GM04503 (cell line): ENCODE results near the gene ZNF609.
A peak's percentile ranks its signal among the peaks of the same experiment; 100 is the strongest.

ENCODE experiments used
- DNase-seq: peaks from one replicate; pipeline ENCODE4 v3.0.0-alpha.2; 2012; ENCODE audit warnings: low read depth

The ZNF609 gene

DNA sequence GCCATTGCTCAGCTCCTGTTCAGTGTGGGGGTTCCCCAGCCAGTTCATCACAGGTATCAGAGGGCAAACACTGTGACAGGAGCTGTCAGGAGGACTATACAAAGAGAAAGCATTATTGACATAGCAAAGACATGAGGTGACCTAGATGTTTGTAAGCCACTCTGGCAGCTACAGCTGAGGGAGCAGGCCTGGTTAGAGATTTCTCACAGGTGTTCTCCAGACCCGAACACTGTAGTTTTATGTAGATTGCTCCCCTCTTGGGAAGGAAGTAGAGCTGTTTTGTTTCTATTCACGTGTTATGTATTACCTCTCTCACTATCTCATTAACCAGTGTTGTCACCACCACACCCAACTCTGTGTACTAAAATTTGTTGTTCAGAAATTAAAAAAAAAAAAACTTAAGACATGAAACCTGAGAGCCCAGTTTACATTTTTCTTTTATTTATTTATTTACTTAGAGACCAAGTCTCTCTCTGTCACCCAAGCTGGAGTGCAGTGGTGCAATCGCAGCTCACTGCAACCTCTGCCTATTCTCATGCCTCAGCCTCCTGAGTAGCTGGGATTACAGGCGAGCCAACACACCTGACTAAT lies 191.3 kb downstream of the ZNF609 start:
- DNase-seq = no peak

DNA sequence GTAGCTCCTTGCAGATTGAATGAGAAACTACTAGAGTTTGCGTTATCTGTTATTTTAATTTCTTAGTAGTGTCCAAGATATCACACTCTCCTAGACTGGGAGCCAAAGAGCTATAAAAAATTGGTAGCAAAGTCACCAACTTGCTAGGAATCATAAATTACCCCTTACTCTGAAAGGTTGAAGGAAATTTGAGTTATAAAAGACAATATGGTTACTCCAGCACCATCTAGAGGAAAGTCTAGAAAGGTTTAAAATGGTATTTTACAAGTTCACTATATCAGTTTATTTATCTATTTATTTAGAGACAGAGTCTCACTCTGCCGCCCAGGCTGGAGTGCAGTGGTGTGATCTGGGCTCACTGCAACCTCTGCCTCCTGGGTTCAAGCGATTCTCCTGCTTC lies 193.4 kb downstream of the ZNF609 start:
- DNase-seq = no peak

DNA sequence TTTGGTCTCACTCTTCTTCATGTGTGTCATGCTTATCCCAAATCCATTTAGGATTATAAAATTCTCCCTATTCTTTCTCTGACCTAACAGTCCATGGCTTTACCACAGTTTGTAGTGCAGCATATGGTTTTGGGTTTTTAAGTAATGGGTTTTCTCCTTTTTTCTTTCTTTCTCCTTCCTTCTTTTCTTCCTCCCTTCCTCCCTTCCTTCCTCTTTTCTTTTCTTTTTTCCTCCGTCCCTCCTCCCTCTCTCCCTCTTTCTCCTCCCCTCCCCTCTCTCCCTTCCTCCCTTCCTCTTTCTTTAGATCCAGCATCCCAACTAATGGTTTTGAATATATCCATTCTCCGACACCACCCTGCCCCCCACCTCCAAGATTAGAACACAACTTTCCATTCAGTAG lies 196.1 kb downstream of the ZNF609 start:
- no peak for DNase-seq

DNA sequence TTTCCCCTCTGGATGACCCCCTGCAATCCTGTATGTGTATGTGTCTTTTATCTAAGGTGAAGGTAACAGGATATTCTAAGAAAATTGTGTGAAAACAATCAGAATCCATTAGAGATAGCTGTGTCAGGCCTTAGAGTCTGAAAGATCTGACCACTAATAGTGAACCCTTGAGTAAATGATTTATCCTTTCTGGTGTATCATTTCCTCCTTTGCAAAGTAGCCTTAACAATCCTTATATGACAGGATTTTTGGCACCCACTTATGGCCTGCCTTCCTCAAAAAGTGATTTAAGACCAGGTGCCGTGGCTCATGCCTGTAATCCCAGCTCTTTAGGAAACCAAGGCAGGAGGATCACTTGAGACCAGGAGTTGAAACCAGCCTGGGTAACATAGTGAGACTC lies 204.8 kb downstream of the ZNF609 start:
- DNase-seq = no peak

DNA sequence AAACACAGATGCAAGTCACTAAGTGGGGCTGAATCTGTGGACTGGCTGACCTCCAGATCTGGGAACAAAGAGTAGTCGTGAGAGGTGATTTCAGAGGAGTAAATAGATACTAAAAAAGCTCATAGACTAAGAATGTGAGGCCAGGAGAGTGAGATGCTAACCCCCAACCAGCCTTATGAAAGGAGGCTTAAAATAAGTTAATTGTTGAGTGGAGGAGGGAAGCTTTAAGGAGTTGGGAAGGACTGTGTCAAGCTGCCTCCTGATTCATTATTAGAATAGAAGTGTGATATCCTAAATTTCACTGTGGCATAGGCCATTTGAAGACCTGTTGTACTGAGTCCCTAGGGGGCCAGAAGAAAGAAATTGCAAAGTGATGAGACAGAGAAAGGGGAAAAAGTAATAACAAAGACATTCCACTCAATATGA lies 207.4 kb downstream of the ZNF609 start:
- peak; percentile 34 for DNase-seq

DNA sequence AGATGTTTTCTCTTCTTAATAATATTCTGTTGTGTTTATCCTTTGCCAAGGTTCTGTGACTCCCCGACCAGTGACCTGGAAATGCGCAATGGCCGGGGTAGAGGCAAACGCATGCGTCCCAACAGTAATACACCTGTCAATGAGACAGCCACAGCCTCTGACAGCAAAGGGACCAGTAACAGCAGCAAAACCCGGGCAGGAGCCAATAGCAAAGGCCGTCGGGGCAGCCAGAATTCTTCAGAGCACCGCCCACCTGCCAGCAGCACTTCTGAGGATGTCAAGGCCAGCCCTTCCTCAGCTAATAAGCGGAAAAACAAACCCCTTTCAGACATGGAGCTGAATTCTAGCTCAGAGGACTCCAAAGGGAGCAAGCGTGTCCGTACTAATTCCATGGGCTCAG lies 213.5 kb downstream of the ZNF609 start:
- DNase-seq = no peak

DNA sequence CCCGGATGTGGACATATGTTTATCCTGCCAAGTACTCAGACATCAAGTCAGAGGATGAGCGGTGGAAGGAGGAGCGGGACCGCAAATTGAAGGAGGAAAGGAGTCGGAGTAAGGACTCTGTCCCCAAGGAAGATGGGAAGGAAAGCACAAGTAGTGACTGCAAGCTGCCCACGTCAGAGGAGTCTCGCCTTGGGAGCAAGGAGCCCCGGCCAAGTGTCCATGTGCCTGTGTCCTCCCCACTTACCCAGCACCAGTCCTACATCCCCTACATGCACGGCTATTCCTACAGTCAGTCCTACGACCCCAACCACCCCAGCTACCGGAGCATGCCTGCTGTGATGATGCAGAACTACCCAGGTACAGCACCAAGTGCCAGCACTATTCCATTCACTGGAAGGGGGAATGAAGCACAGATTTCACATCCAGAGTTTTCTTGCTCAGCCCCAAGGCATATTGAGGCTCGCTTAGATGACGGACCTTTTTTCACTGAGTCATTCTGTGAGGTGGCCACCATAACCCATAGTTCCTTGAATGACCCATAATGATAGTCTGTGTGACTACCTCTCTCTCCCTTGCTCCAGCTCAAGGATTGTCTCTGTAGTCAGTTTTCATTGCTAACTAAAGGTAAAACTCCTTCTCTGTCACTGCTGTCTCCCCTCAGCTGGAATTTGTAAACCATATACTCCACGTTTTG lies 217.9 kb downstream of the ZNF609 start:
- no peak for DNase-seq

DNA sequence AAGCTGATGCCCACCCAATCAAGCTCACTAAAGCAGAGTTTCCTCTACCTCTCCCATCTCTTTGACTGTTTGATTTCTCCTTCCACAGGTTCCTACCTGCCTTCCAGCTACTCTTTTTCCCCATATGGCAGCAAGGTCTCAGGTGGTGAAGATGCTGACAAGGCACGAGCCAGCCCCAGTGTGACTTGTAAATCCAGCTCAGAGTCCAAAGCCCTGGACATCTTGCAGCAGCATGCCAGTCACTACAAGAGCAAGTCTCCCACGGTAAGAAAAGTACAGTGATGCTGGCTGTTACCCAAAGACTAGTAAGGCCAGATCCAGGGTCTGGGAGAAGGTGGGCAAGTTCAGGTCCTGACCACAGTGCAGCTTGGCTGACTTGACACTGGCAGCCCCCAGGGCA lies 219.7 kb downstream of the ZNF609 start:
- DNase-seq = no peak

DNA sequence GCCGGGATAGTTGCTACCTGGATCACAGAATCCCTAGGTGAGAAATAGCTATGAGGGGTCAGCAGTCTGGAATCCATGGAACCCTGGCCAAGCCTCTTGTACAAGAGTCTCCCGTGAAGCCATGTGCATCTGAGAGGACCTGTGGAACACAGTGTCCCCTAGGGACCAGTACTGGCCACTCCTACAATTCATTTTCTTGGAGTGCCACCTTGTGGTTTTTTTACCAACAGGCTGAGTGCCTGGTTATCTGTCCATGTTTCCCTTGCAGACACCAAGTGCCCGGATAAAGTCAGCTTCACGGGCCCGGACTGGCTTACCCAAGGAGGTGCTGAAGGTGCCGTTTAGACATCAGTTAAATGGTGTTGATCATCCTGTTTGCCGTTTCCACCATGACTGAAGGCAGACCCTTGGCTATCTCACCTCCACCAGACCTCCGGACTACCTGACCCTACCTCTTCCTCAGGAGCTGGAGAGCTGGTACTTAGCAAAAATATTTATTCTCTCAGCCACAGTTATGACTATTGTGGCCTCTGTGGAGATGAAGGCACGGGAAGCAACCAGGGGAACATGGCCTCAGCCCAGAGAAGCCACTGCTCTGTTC lies 221.1 kb downstream of the ZNF609 start:
- no peak for DNase-seq

DNA sequence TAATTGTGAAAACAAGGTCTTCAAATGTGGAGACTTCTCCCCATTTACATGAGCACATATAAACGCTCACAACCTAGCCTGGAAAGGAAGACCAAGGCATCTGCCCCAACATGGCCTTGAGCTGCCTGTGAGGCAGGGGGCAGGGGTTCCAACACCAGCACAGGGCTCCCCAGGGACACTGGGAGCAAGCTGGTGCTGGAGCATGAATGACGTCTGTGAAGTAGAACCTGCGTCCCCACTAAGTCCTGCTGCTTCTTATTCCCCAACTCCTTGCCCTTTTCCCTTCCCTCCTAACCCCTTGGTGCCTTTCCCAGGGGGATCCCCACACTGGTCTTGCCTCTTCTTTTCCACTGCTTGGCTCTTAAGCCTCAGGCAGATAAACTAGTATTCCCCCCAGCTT lies 221.9 kb downstream of the ZNF609 start:
- DNase-seq = no peak

DNA sequence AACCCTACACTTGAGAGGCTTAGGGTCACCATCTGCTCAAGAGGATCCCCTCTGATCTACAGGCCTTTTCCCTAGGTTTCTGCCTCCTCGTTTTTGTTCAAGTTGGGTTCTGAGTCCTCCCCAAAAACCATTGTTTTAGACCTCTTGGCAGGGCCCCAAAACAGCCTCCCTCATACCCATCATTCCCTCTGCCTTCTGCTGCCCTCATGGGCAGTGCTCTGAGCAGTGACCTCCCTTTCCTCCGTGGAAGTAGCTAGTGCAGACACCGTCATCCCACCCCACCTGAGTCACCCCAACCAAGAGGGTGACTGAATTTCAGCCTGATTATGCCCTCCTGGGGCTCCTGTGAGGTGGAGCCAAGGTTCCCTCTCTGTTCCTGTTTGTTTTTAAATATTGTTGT lies 223.0 kb downstream of the ZNF609 start:
- DNase-seq = no peak

DNA sequence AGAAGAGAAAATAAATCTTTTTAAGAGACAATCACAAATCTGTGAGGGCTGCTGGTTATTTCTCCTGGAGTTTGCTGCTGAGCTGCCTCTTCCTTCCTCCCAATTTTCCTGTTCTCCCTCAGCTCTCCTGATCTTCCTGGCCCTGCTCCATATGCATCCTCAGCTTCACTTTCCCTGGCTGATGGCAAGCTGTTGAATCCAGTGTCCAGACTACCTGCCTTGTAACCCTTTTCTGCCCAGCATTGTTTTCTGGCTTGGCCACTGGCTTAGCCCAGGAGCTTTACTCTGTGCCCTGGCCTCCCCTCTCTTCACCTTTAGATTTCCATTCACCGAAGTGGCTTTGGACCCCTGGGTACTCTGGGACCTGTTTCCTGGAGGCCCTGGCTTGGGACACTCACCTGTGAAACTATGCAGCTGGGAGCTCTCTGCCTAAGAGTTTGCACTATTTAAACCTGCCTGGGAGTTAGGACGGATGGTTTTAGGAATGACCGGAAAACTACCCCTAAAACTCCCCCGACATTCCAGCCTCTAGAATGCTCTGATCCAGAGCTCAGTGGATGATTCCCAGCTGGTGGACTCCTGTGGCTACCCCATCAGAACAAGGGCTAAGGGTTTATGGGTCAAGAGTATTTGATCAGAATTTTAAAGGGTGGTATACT lies 225.0 kb downstream of the ZNF609 start:
- no peak for DNase-seq

DNA sequence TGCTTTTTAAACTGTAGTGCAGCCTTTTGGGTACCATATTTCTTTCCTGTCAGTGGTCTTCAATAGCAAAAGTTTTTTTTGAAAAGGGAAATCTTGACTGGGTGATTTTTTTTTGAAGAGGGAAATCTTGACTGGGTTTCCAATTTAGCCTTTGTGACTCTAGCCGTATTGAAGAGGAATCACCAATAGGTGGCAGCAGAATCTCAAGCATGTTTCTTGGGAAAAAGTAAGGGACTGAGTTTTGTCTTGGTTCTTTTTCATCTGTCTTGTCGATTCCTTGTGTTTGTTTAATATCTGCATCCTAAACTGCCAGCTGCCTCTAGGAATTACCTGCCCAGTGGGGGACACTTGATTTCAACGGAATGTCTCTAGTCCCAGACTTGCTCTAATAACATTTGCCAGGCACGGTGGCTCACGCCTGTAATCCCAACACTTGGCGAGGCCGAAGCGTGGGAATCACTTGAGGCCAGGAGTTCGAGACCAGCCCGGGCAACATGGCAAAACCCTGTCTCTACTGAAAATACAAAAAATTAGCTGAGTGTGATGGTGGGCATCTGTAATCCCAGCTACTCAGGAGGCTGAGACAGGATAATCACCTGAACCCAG lies 225.9 kb downstream of the ZNF609 start:
- DNase-seq = no peak

DNA sequence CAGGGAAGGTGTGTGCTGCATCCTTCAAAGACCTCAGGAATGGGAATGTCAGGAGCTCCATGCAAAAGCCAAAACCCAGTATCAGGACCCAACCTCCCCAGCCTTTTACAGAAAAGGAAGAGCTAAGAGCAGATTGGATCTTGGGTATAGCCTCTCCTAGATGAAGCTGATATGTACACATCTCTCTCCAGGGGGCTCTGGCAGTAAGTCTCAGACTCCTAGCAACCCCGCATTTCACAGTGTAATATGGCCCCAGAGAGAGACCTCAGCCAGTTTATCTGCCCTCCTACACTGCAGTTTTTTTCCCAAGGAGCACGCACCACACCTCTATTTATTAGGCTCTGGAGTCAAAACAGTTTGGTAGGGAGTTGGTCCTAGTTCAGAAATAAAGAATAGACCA lies 226.8 kb downstream of the ZNF609 start:
- DNase-seq = no peak

DNA sequence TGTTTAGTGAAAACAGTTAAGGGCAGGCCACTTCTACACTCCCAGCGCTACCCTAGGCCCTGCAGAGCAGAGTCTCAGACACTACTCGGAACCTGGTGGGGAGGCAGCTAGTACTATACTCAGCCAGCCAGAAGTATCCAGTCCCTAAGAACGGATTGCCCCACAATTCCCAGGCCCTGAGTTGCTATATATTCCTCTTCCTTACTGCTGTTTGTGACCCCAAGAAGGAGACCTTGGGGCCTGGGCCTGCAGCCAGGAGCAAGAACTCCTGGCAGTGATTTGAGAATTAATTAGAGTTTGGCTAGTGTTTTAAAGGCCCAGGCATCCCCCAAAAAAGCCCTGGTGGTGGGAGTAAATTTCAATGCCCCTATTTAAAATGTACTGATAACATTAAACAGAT lies 227.3 kb downstream of the ZNF609 start:
- no peak for DNase-seq

DNA sequence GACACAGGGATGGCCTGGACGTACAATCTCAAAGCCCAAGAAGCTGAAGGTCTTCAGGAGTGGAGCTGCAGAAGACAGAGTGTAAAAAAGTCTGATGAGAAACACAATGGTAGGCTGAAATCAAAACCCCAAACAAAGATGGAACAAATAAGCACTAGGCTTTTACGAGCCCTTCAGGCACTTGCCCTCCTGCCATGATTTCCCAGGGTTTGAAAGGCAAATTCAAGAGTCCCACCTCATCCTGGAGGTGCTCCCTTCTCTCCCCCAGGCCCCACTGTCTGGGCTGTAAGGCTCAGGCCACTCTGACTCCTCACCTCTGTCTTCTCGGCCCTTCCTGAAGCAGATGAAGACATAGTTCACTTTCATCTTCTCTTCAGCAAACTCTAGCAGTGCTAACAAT lies 228.4 kb downstream of the ZNF609 start:
- no peak for DNase-seq

DNA sequence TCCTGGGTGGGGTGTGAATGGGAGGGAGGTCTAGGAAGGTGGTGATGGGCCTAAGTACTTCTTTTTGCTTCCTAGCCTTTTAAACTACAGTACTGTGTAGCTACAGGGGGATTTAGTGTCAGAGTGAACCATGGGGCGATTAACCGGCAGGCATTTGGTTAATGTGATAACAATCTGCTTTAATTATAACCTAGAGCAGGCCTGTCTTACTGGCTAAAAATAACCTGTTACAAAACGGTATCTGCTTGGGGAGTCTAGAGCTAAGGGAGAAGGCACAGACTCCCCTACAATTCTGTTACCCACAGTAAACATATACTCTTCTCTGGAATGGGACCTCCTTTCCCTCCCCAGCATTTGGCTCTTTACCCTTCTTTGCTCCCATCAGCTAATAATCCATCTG lies 229.6 kb downstream of the ZNF609 start:
- no peak for DNase-seq

DNA sequence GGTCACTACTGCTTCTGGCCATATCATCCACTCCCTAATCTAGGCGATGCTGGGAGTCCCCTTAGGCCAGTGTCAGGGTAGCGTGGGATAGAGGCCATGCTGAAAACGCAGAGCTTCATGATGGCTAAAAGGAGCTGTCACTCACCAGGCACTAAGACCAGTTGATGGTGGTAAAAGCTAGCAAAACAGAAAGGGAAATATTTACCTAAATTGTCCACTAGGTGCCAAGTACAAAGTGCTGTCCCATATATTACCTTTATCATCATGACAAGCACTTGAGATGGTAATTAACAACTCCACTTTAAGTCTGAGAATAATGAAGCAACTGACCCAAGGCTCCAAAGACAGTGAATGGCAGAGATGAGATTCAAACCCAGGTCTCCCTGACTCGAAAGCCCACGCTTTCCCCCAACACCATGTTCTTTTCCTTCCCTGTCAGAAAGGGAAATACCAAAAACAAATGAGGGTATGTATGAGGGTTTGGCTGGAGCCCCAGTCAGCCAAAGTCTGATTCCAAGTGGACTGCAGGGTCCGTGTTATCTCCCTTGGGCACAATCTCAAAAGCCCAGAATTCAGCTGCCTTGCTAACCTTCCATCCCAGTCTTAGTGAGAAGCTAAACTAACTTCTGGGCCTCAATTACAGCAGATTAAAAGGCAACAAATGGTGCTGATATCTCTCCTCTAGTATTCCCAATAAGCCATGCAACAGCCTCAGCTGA lies 230.4 kb downstream of the ZNF609 start:
- DNase-seq = no peak

DNA sequence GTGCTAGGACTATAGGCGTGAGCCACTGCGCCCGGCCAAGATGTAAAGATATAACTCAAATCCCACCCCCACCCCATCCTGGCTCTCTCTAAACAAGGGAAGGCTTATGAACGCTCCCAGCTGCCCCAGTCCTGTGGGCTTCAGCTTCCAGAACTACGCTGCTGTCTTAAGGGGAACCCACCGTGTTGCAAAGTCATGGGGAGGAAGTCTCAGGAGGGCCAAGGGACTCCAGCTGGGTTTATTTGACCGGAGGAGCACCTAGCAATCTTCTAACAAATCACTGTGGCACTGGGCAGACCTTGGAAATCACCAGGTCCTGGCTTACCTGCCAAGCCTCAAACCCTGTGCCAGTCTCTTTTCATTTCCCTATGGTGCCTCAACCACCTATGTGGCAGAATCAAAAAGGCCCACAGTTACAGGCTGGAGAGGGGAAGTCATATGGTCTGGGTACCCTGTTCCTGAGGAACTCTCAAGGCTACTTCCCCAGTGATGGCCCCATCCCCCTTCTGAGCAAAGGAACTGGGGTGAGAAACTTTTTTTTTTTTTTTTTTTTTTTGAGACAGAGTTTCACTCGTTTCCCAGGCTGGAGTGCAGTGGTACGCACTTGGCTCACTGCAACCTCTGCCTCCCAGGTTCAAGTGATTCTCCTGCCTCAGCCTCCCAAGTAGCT lies 231.7 kb downstream of the ZNF609 start:
- no peak for DNase-seq

DNA sequence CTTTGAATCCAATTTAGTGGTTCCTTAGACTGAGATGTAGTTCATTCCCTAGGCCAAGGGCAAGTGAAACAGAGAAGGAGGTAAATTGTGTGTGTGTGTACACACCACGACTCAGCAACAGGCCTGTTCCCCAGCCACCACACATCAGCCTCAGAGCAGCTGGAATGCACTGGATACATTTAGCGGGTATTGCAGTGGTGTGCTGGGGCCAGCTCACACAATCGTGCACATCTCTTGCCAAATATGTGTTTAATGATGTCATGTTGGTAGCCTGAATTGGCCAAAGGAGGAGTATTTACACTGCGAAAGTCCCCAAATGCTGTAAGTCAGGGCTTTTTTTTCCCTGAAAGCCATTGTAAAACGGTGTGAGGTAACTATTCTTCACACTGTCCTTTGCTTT lies 232.8 kb downstream of the ZNF609 start:
- peak; percentile 80 for DNase-seq

DNA sequence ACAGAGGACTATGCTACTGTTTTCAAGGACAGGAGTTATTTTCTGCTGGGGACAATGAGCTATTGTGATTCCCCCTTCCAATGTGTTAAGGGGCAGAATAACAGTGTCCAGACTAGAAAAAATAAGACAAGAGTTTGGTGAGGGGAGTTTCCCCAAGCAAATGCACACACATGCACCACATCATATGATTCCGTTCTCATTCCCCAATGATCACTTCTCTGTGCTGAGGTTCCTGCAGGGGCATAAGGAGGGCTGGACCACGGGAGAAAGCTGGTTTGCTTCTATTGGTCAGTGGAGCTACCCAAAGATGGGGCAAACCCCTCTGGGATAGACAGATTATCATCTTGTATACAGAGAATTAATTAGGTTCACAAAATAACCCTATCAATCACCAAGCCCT lies 234.4 kb downstream of the ZNF609 start:
- no peak for DNase-seq

DNA sequence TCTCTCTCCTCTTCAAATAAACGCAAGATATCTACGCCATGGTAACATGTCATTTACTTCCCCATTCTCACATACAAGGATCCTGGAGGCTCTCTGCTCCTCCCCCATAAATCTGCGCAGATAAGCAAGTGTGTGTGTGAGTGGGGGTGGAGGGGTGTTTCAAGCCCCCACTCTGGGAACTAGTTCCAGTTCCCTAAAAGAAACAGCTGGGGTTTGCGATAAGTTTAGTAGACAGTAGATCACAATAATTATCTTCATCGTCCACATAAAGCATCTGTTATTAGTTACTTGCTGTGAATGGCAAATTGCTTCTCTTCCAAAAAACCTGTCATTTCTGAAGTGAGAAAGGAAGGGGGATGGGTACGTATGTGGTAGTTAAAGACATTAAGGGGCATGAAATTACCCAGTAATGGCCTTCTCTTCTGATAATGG lies 235.2 kb downstream of the ZNF609 start:
- no peak for DNase-seq
